Naive B cell (primary cell): Measurements from ENCODE around the gene BSN. TPM values are rescaled to one million over a fixed set of nuclear protein-coding genes. Genes with fewer than 3 reads are reported as not detected.

Source experiments
- ATAC-seq, 2 donors: fragments of 150-1000 bp; cut with Tn5 transposase; 2 replicates each; pipeline ENCODE4 v1.10.0; 2021; ENCODE audit warnings: low read depth in 2 of 2, mild to moderate bottlenecking in 2 of 2, moderate library complexity in 2 of 2
- DNase-seq: peaks from one replicate; pipeline ENCODE4 v3.0.0; 2022
- H3K27ac Mint-ChIP-seq, 6 donors: one replicate each; pipeline ENCODE4 v1.8.0; 2020 to 2022; ENCODE audit warnings: mild to moderate bottlenecking in 6 of 6, mixed read lengths in 6 of 6, moderate library complexity in 5 of 6, inconsistent platforms in 2 of 6
- H3K27me3 Mint-ChIP-seq, 3 donors: one replicate each; pipeline ENCODE4 v1.8.0; 2021 to 2022; ENCODE audit warnings: mixed read lengths in 3 of 3, mild to moderate bottlenecking in 1 of 3
- H3K36me3 Mint-ChIP-seq, 2 donors: one replicate each; pipeline ENCODE4 v1.8.0; 2020 to 2022; ENCODE audit warnings: mixed read lengths in 2 of 2, inconsistent platforms in 1 of 2, mild to moderate bottlenecking in 1 of 2
- H3K4me1 Mint-ChIP-seq, 3 donors: one replicate each; pipeline ENCODE4 v1.8.0; 2020 to 2022; ENCODE audit warnings: mixed read lengths in 3 of 3, inconsistent platforms in 1 of 3, mild to moderate bottlenecking in 1 of 3, moderate library complexity in 1 of 3
- H3K4me3 Mint-ChIP-seq, 8 donors: one replicate each; pipeline ENCODE4 v1.8.0; 2020 to 2022; ENCODE audit warnings: mild to moderate bottlenecking in 8 of 8, mixed read lengths in 8 of 8, moderate library complexity in 8 of 8, inconsistent platforms in 2 of 8
- H3K9me3 Mint-ChIP-seq, 7 donors: one replicate each; pipeline ENCODE4 v1.8.0; 2020 to 2022; ENCODE audit warnings: mixed read lengths in 7 of 7, mild to moderate bottlenecking in 5 of 7, inconsistent platforms in 2 of 7, moderate library complexity in 1 of 7
- polyA plus RNA-seq, 6 donors: library from polyadenylated mRNA; unstranded; fragments of 300-500 nt; fragmentation: Illumina TruSeq; gene quantifications; one replicate each; pipeline ENCODE4 v1.2.3, GENCODE V29; 2021; ENCODE audit warnings: low read depth in 6 of 6

The BSN gene, protein sequence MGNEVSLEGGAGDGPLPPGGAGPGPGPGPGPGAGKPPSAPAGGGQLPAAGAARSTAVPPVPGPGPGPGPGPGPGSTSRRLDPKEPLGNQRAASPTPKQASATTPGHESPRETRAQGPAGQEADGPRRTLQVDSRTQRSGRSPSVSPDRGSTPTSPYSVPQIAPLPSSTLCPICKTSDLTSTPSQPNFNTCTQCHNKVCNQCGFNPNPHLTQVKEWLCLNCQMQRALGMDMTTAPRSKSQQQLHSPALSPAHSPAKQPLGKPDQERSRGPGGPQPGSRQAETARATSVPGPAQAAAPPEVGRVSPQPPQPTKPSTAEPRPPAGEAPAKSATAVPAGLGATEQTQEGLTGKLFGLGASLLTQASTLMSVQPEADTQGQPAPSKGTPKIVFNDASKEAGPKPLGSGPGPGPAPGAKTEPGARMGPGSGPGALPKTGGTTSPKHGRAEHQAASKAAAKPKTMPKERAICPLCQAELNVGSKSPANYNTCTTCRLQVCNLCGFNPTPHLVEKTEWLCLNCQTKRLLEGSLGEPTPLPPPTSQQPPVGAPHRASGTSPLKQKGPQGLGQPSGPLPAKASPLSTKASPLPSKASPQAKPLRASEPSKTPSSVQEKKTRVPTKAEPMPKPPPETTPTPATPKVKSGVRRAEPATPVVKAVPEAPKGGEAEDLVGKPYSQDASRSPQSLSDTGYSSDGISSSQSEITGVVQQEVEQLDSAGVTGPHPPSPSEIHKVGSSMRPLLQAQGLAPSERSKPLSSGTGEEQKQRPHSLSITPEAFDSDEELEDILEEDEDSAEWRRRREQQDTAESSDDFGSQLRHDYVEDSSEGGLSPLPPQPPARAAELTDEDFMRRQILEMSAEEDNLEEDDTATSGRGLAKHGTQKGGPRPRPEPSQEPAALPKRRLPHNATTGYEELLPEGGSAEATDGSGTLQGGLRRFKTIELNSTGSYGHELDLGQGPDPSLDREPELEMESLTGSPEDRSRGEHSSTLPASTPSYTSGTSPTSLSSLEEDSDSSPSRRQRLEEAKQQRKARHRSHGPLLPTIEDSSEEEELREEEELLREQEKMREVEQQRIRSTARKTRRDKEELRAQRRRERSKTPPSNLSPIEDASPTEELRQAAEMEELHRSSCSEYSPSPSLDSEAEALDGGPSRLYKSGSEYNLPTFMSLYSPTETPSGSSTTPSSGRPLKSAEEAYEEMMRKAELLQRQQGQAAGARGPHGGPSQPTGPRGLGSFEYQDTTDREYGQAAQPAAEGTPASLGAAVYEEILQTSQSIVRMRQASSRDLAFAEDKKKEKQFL (N-terminal part only)
- not detected for polyA plus RNA-seq

- Mint-ChIP-seq H3K27ac (peak within 1 kb of the TSS in 3 of 6 donors; percentile 66 to 94 (median 83)), H3K4me1 (peaks cover 6 to 12% (median 9%) of the 10 kb centered on the region in 3 donors), H3K36me3 (peaks cover 0 to under 1% of the 10 kb centered on the region in 2 donors), H3K9me3 (peaks cover 0 to 2% (median 0%) of the 10 kb centered on the region in 7 donors), H3K27me3 (peaks cover 55 to 78% (median 69%) of the 10 kb centered on the region in 3 donors), H3K4me3 (peak within 1 kb of the TSS; percentile 68 to 93 (median 84))
- DNase-seq: peak; percentile 85
- ATAC-seq: peak; percentile 84 to 91
Measured at GRCh38 chr3:49553692-49554632, at the start of gene BSN. BSN (plus strand) TSS chr3:49554477; CDS start chr3:49554603, 126 bp downstream.

DNA sequence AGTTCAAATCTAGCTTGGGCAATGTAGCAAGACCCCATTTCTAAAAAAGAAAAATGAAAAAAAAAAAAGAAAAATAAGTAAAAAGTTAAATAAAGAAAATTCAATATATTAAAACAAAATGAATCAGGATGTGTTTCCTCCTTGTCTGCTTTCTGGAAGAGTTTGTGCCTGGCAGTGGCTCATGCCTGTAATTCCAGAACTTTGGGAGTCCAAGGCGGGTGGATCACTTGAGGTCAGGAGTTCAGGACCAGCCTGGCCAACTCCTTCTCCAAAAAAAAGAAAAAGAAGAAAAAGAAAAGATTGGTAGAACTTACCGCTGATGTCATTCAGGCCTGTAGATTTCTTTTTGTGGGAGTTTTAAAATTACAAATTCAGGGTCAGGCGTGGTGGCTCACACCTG lies 47.4 kb upstream of the BSN start:
- Mint-ChIP-seq H3K27ac (no peak overlapping the region), H3K36me3 (peaks cover 8 to 15% of the 10 kb centered on the region in 2 donors), H3K9me3 (no peaks in the 10 kb centered on the region), H3K27me3 (no peaks in the 10 kb centered on the region), H3K4me3 (no peak overlapping the region), H3K4me1 (peaks cover 7 to 31% (median 17%) of the 10 kb centered on the region in 3 donors)
- ATAC-seq (no peak), DNase-seq (no peak)

- DNase-seq (no peak), ATAC-seq (no peak)
- Mint-ChIP-seq H3K27ac (peak overlapping the region in 1 of 6 donors; percentile 29), H3K36me3 (peaks cover 10 to 15% of the 10 kb centered on the region in 2 donors), H3K9me3 (no peaks in the 10 kb centered on the region), H3K4me1 (peaks cover 5 to 21% (median 7%) of the 10 kb centered on the region in 3 donors), H3K27me3 (no peaks in the 10 kb centered on the region), H3K4me3 (no peak overlapping the region)
Measured at GRCh38 chr3:49509028-49509561, 45.2 kb upstream of the BSN start.

- DNase-seq: no peak
- peaks cover 21 to 22% of the 10 kb centered on the region in 2 donors for H3K36me3 Mint-ChIP-seq
- H3K27me3 Mint-ChIP-seq: no peaks in the 10 kb centered on the region
- ATAC-seq: no peak
- H3K4me3 Mint-ChIP-seq: no peak overlapping the region
- no peaks in the 10 kb centered on the region for H3K9me3 Mint-ChIP-seq
- peaks cover 0 to 14% (median 12%) of the 10 kb centered on the region in 3 donors for H3K4me1 Mint-ChIP-seq
- H3K27ac Mint-ChIP-seq: peak overlapping the region in 1 of 6 donors; percentile 50
Measured at GRCh38 chr3:49511639-49512038, 42.6 kb upstream of the BSN start.

- Mint-ChIP-seq H3K4me1 (peaks cover 5 to 10% (median 9%) of the 10 kb centered on the region in 3 donors), H3K27me3 (no peaks in the 10 kb centered on the region), H3K27ac (no peak overlapping the region), H3K4me3 (no peak overlapping the region), H3K36me3 (peaks cover 21 to 29% of the 10 kb centered on the region in 2 donors), H3K9me3 (no peaks in the 10 kb centered on the region)
- no peak for ATAC-seq
- no peak for DNase-seq
Measured at GRCh38 chr3:49512781-49513355, 41.4 kb upstream of the BSN start.

DNA sequence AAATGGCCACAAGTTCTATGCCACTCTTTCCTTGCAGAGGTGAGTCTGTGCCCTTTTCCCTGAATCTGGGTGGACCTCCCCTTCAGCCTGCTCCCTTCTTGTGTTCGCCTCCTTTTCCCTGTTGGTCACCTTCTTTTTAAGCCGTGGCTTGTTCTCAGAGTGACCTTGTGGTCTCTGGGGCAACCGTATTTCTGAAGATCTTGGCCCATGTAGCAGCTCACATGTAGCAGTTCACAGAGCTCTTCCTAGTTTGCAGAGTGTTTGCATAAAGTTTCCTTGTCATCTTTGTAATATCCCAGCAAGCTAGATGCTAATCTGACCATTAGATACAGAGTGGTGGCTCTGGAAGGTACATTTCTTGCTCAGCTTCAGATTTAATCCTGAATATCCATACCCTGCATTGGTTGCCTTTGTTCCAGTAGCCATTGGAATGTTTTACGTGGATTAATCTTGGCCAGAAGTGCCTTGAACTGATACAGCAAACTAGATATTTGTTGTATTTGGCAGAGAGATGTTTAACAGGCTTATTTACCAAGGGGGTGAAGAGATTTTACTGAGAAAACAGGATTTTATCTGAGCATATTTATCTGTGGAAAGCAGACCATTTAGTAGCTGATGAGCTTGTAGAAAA lies 40.7 kb upstream of the BSN start:
- Mint-ChIP-seq H3K27ac (peak overlapping the region in 1 of 6 donors; percentile 89), H3K36me3 (peaks cover 21 to 30% of the 10 kb centered on the region in 2 donors), H3K4me3 (peak overlapping the region in 1 of 8 donors; percentile 65), H3K9me3 (no peaks in the 10 kb centered on the region), H3K27me3 (no peaks in the 10 kb centered on the region), H3K4me1 (peaks cover 5 to 11% (median 7%) of the 10 kb centered on the region in 3 donors)
- no peak for DNase-seq
- no peak for ATAC-seq

DNA sequence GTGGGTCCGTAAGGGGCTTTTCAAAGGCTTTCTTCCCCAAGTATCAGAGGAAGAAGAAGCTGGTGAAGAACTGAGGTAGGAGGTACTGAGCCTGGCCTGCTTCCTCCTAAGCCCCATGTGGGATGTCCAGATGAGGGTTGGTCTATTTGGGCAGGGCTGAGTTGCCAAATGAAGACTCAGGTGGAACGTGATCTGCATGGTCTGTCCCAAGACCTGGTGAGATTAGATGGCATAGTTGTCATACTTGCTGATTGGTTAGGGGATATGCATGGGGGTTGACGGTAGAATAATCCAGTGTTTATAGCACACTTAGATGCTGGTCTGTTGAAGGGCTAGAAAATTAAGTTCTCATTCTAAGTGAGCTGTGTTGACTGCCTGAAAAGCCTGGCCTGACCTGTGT lies 36.3 kb upstream of the BSN start:
- no peaks in the 10 kb centered on the region for H3K9me3 Mint-ChIP-seq
- no peak overlapping the region for H3K27ac Mint-ChIP-seq
- no peak overlapping the region for H3K4me3 Mint-ChIP-seq

GRCh38 chr3:49518441-49518840 lies 35.8 kb upstream of the BSN start:
- Mint-ChIP-seq H3K27ac (peak overlapping the region in 1 of 6 donors; percentile 28), H3K9me3 (no peaks in the 10 kb centered on the region), H3K4me3 (no peak overlapping the region), H3K27me3 (no peaks in the 10 kb centered on the region), H3K4me1 (peaks cover 21 to 24% (median 22%) of the 10 kb centered on the region in 3 donors), H3K36me3 (peaks cover 15 to 20% of the 10 kb centered on the region in 2 donors)
- ATAC-seq (no peak), DNase-seq (no peak)

More for the DNA sequence above, 36.3 kb upstream of the BSN start:
- peaks cover 19 to 24% of the 10 kb centered on the region in 2 donors for H3K36me3 Mint-ChIP-seq
- ATAC-seq (no peak), DNase-seq (no peak)
- peaks cover 20 to 22% (median 21%) of the 10 kb centered on the region in 3 donors for H3K4me1 Mint-ChIP-seq
- H3K27me3 Mint-ChIP-seq: no peaks in the 10 kb centered on the region

- Mint-ChIP-seq H3K36me3 (peaks cover 11 to 14% of the 10 kb centered on the region in 2 donors), H3K4me1 (peaks cover 23 to 32% (median 26%) of the 10 kb centered on the region in 3 donors), H3K27me3 (no peaks in the 10 kb centered on the region), H3K4me3 (no peak overlapping the region), H3K27ac (peak overlapping the region in 2 of 6 donors; percentile 7 to 10), H3K9me3 (no peaks in the 10 kb centered on the region)
- DNase-seq (no peak), ATAC-seq (no peak)
Measured at GRCh38 chr3:49519296-49519695, 35.0 kb upstream of the BSN start.

GRCh38 chr3:49519916-49520385 lies 34.3 kb upstream of the BSN start:
- DNase-seq (no peak), ATAC-seq (no peak)
- Mint-ChIP-seq H3K36me3 (peaks cover 11 to 14% of the 10 kb centered on the region in 2 donors), H3K4me1 (peaks cover 26 to 32% (median 27%) of the 10 kb centered on the region in 3 donors), H3K9me3 (no peaks in the 10 kb centered on the region), H3K4me3 (no peak overlapping the region), H3K27me3 (no peaks in the 10 kb centered on the region), H3K27ac (peak overlapping the region in 2 of 6 donors; percentile 5 to 34)
